ENCODE results near the gene NT5DC4. TPM values are rescaled to one million over a fixed set of nuclear protein-coding genes. Genes with fewer than 3 reads are reported as not detected.

The NT5DC4 gene
- polyA plus RNA-seq, 3 donors: 0.18 to 1.4 (median 0.37) TPM

- DNase-seq (ENCODE audit: extremely low read depth in 1 of 11, low read depth in 9 of 11, low spot score in 4 of 11): no peak
Measured at GRCh38 chr2:112772911-112773475, 52.2 kb downstream of the NT5DC4 start.

GRCh38 chr2:112773556-112773955, 52.7 kb downstream of the NT5DC4 start:
- no peak for DNase-seq (ENCODE audit: extremely low read depth in 1 of 11, low read depth in 9 of 11, low spot score in 4 of 11)

GRCh38 chr2:112774536-112775285, 53.9 kb downstream of the NT5DC4 start:
- no peak for DNase-seq (ENCODE audit: extremely low read depth in 1 of 11, low read depth in 9 of 11, low spot score in 4 of 11)

- DNase-seq (ENCODE audit: extremely low read depth in 1 of 11, low read depth in 9 of 11, low spot score in 4 of 11): no peak
Measured at GRCh38 chr2:112776113-112776512, 55.3 kb downstream of the NT5DC4 start.

- DNase-seq (ENCODE audit: extremely low read depth in 1 of 11, low read depth in 9 of 11, low spot score in 4 of 11): no peak
Measured at GRCh38 chr2:112777036-112777435, 56.2 kb downstream of the NT5DC4 start.

- no peak for DNase-seq (ENCODE audit: extremely low read depth in 1 of 11, low read depth in 9 of 11, low spot score in 4 of 11)
Measured at GRCh38 chr2:112779598-112779997, 58.8 kb downstream of the NT5DC4 start.

- DNase-seq (ENCODE audit: extremely low read depth in 1 of 11, low read depth in 9 of 11, low spot score in 4 of 11): no peak
Measured at GRCh38 chr2:112782234-112782799, 61.5 kb downstream of the NT5DC4 start.

GRCh38 chr2:112783187-112783714, 62.4 kb downstream of the NT5DC4 start:
- no peak for DNase-seq (ENCODE audit: extremely low read depth in 1 of 11, low read depth in 9 of 11, low spot score in 4 of 11)

- DNase-seq (ENCODE audit: extremely low read depth in 1 of 11, low read depth in 9 of 11, low spot score in 4 of 11): no peak
Measured at GRCh38 chr2:112784199-112785189, 63.7 kb downstream of the NT5DC4 start, which contains the start of gene IL1A. TSS of gene IL1A (minus strand) at chr2:112784493. CDS start at chr2:112783770, 723 bp downstream.

GRCh38 chr2:112787294-112787693, 66.5 kb downstream of the NT5DC4 start:
- no peak for DNase-seq (ENCODE audit: extremely low read depth in 1 of 11, low read depth in 9 of 11, low spot score in 4 of 11)

GRCh38 chr2:112787729-112788393, 67.0 kb downstream of the NT5DC4 start:
- DNase-seq (ENCODE audit: extremely low read depth in 1 of 11, low read depth in 9 of 11, low spot score in 4 of 11): no peak

GRCh38 chr2:112788653-112789052, 67.8 kb downstream of the NT5DC4 start:
- no peak for DNase-seq (ENCODE audit: extremely low read depth in 1 of 11, low read depth in 9 of 11, low spot score in 4 of 11)

Other genes with a start within 250 kb of the NT5DC4 start
- 10 to 100 TPM; 36.9 to 42.2 (median 41.1) TPM for gene TTL, start 238.9 kb upstream of the NT5DC4 start, polyA plus RNA-seq (ENCODE audit: insufficient read length in 3 of 3)
- 10 to 100 TPM; 20.2 to 28.8 (median 21.1) TPM for gene POLR1B, start 178.6 kb upstream of the NT5DC4 start, polyA plus RNA-seq (ENCODE audit: insufficient read length in 3 of 3)
- gene CHCHD5, start 136.4 kb upstream of the NT5DC4 start, polyA plus RNA-seq (ENCODE audit: insufficient read length in 3 of 3): 10 to 100 TPM; 19.8 to 35.0 (median 31.0) TPM
- 10 to 100 TPM; 40.7 to 49.8 (median 47.6) TPM for gene SLC20A1, start 75.1 kb upstream of the NT5DC4 start, polyA plus RNA-seq (ENCODE audit: insufficient read length in 3 of 3)
- gene CKAP2L, start 43.6 kb downstream of the NT5DC4 start, polyA plus RNA-seq (ENCODE audit: insufficient read length in 3 of 3): 10 to 100 TPM; 12.7 to 19.7 (median 15.3) TPM
- gene IL1A, start 63.5 kb downstream of the NT5DC4 start, polyA plus RNA-seq (ENCODE audit: insufficient read length in 3 of 3): under 1 TPM in 2 of 3 donors, not detected in 1; 0.06 to 0.09 TPM
- 1 to 10 TPM in 1 of 3 donors, under 1 TPM in 2; 0.53 to 2.9 (median 0.64) TPM for gene IL1B, start 115.8 kb downstream of the NT5DC4 start, polyA plus RNA-seq (ENCODE audit: insufficient read length in 3 of 3)
- gene IL37, start 190.1 kb downstream of the NT5DC4 start, polyA plus RNA-seq (ENCODE audit: insufficient read length in 3 of 3): under 1 TPM; 0.22 to 0.40 (median 0.24) TPM

Data from renal cortex interstitium (tissue), 11 donors.